Liver (tissue), 3 donors: ENCODE data around the gene MYBPC1.
A peak's percentile ranks its signal among the peaks of the same experiment; 100 is the strongest.

ENCODE experiments used
- GABPA ChIP-seq, 2 donors: IDR thresholded peaks in 1 of 2; conservative IDR thresholded peaks in 1 of 2; 2 replicates each; pipeline ENCODE4 v1.6.1; 2016; ENCODE audit warnings: antibody characterized with exemption in 2 of 2, mild to moderate bottlenecking in 1 of 2, moderate library complexity in 1 of 2
- HNF4A ChIP-seq, 2 donors: conservative IDR thresholded peaks; 2 replicates each; pipeline ENCODE4 v1.6.1; 2016; ENCODE audit warnings: antibody characterized with exemption in 2 of 2, mild to moderate bottlenecking in 2 of 2
- REST ChIP-seq: IDR thresholded peaks from 2 replicates; pipeline ENCODE4 v1.6.1; 2016; ENCODE audit warnings: antibody characterized with exemption, mild to moderate bottlenecking
- SP1 ChIP-seq: IDR thresholded peaks from 2 replicates; pipeline ENCODE4 v1.6.1; 2018; ENCODE audit warnings: antibody characterized with exemption, mild to moderate bottlenecking
- TAF1 ChIP-seq: conservative IDR thresholded peaks from 2 replicates; pipeline ENCODE4 v1.6.1; 2016; ENCODE audit warnings: antibody characterized with exemption, mild to moderate bottlenecking
- ZBTB33 ChIP-seq: IDR thresholded peaks from 2 replicates; pipeline ENCODE4 v1.6.1; 2016; ENCODE audit warnings: antibody characterized with exemption
- TF ChIP-seq, protein P1 (sequence below): fragments of 150-350 bp; IDR thresholded peaks from 2 replicates; pipeline ENCODE4 v1.5.1; 2017; ENCODE audit warnings: improper control_type of control experiment, low read depth, low read length; ENCODE audit not compliant: missing input control
- donor health status: healthy.
- donor health status: healthy.

- TF ChIP-seq, protein P1, sequence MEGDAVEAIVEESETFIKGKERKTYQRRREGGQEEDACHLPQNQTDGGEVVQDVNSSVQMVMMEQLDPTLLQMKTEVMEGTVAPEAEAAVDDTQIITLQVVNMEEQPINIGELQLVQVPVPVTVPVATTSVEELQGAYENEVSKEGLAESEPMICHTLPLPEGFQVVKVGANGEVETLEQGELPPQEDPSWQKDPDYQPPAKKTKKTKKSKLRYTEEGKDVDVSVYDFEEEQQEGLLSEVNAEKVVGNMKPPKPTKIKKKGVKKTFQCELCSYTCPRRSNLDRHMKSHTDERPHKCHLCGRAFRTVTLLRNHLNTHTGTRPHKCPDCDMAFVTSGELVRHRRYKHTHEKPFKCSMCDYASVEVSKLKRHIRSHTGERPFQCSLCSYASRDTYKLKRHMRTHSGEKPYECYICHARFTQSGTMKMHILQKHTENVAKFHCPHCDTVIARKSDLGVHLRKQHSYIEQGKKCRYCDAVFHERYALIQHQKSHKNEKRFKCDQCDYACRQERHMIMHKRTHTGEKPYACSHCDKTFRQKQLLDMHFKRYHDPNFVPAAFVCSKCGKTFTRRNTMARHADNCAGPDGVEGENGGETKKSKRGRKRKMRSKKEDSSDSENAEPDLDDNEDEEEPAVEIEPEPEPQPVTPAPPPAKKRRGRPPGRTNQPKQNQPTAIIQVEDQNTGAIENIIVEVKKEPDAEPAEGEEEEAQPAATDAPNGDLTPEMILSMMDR, result no peak
- no peak for TF ChIP-seq TAF1
- no peak for TF ChIP-seq SP1
- TF ChIP-seq REST, result no peak
- peak; percentile 20 to 29 for TF ChIP-seq HNF4A (conservative IDR thresholded peaks at IDR 0.05)
- TF ChIP-seq ZBTB33, result no peak
- no peak for TF ChIP-seq GABPA (IDR thresholded peaks at IDR 0.05 in 1 of 2, conservative IDR thresholded peaks at IDR 0.05 in 1 of 2)
Measured at GRCh38 chr12:101675555-101675954, 80.8 kb downstream of the MYBPC1 start.
